ENCODE results near the gene CARNS1. TPM values are rescaled to one million over a fixed set of nuclear protein-coding genes. Genes with fewer than 3 reads are reported as not detected.
"Not testable (repeated sequence)": the region's sequence is repeated elsewhere in the genome, so short reads cannot be mapped to it uniquely, and the experiment has no call there.

CARNS1 gene
- total and polyA plus RNA-seq, 2 of the 8 experiments (the other 6 are each of a cell fraction or from before 2014, with no cell fraction given), result 0.82 to 1.1 TPM

GRCh38 chr11:67427364-67427859 is 11.9 kb downstream of the CARNS1 start:
- not testable (repeated sequence) for H3K18ac ChIP-seq (ENCODE audit: extremely low read depth, low read length); H3K79me1 ChIP-seq (ENCODE audit: low read depth, low read length); H3K79me2 ChIP-seq (ENCODE audit: control insufficient read depth in 1 of 2, insufficient read depth in 2 of 2, low read length in 2 of 2); H3K9me3 ChIP-seq (ENCODE audit: insufficient read depth in 2 of 2, low read depth in 1 of 2, low read length in 1 of 2); H2BK20ac ChIP-seq (ENCODE audit: low read length); H4K91ac ChIP-seq (replicated peaks; ENCODE audit: insufficient read length, low read length); H2AK5ac ChIP-seq (ENCODE audit: low read depth, low read length); H3K4ac ChIP-seq (replicated peaks; ENCODE audit: insufficient read length, low read depth, low read length); H3K27me3 ChIP-seq (replicated peaks in 1 of 4; ENCODE audit: control insufficient read depth in 3 of 4, extremely low read depth in 1 of 4, insufficient read depth in 3 of 4, low read length in 3 of 4); FAIRE-seq; DNase-seq (ENCODE audit: low read depth in 1 of 2, low spot score in 2 of 2); H4K5ac ChIP-seq (ENCODE audit: insufficient read length, low read depth, low read length); H2BK120ac ChIP-seq (replicated peaks; ENCODE audit: low read depth, low read length); H3K56ac ChIP-seq (replicated peaks; ENCODE audit: insufficient read length, low read depth, low read length); H4K20me1 ChIP-seq (replicated peaks in 1 of 2; ENCODE audit: control insufficient read depth in 1 of 2, insufficient read depth in 2 of 2, low read length in 2 of 2); H2BK12ac ChIP-seq (ENCODE audit: low read depth, low read length); H3K14ac ChIP-seq (ENCODE audit: insufficient read length); H3K36me3 ChIP-seq (ENCODE audit: control insufficient read depth in 2 of 4, insufficient read depth in 4 of 4, low read length in 3 of 4); H4K8ac ChIP-seq (ENCODE audit: extremely low read depth, insufficient read depth, low read length); H3K23ac ChIP-seq (ENCODE audit: insufficient read length); H3K27ac ChIP-seq (ENCODE audit: low read depth, low read length)
- peak overlapping the region; percentile 66 to 98 (median 90) for H3K4me3 ChIP-seq (ENCODE audit: extremely low read depth in 1 of 4, insufficient read depth in 2 of 4, low read depth in 3 of 4, low read length in 4 of 4)
- H2BK5ac ChIP-seq (ENCODE audit: low read depth, low read length), result peak overlapping the region; percentile 77; the same call in 1 of the 2 replicates
- peak overlapping the region; percentile 60 to 96 for H3K4me2 ChIP-seq (ENCODE audit: insufficient read depth in 1 of 2, low read depth in 2 of 2, low read length in 2 of 2)
- H3K9ac ChIP-seq (replicated peaks in 1 of 4; ENCODE audit: extremely low read depth in 1 of 4, low read depth in 3 of 4, low read length in 3 of 4), result peak overlapping the region in 1 of 4 experiments; percentile 26; a peak in 1 of 7 replicates
- peak overlapping the region; percentile 72; the same call in 1 of the 2 replicates for H2BK15ac ChIP-seq (ENCODE audit: low read length)
- ChIA-PET CTCF (ENCODE audit: partially characterized antibody) (interaction anchor here (1.8 kb wide), 1 partner anchor 26 kb away, joined by 5 read pairs; the partner anchor contains the start of gene PPP1CA), POLR2A (ENCODE audit: partially characterized antibody) (interaction anchor here (1.1 to 3.9 kb wide), 8 partner anchors 8 to 43 kb away, joined by 3 to 37 read pairs (median 4); partner anchors contain the start of genes GPR152, PTPRCAP and TMEM134)
- WGBS, 2 experiments (ENCODE audit: extremely low coverage in 1 of 2, insufficient coverage in 1 of 2, insufficient read length in 1 of 2, insufficient replicate concordance in 2 of 2, low coverage in 1 of 2, low lambda C conversion rate in 2 of 2, missing lambda C conversion rate in 1 of 2), result 93% methylated on average over 19 of the region's 19 CpGs; no CpG with 5 or more reads in 1 of the 2 experiments
- H3K4me1 ChIP-seq (replicated peaks in 1 of 4; ENCODE audit: control insufficient read depth in 3 of 4, insufficient read depth in 4 of 4, low read length in 3 of 4), result peaks cover 0 to 12% (median 4%) of the 10 kb centered on the region in 4 experiments; a peak in 6 of 7 replicates
- peak overlapping the region; percentile 34; the same call in 1 of the 2 replicates for H2AFZ ChIP-seq (ENCODE audit: low read length)
- peaks cover 10% of the 10 kb centered on the region for H3K23me2 ChIP-seq (ENCODE audit: low read depth, low read length)
